Raji (cell line): ENCODE data around the gene SMYD5.

Source experiments
- POLR2A ChIP-seq: IDR thresholded peaks from 2 replicates; pipeline ENCODE4 v1.6.1; 2011; ENCODE audit warnings: low read depth, low read length, control low read depth; ENCODE audit not compliant: insufficient read depth

SMYD5 gene

GRCh38 chr2:73232403-73233153 lies 18.5 kb downstream of the SMYD5 start:
- TF ChIP-seq POLR2A: no peak; the same call in 1 of the 2 replicates

- peak; percentile 79 for TF ChIP-seq POLR2A
Measured at GRCh38 chr2:73233154-73233931, 19.3 kb downstream of the SMYD5 start, which contains the start of gene PRADC1. PRADC1 (minus strand) TSS chr2:73233239; CDS start chr2:73233160, 79 bp downstream.

- peak; percentile 93 for TF ChIP-seq POLR2A
Measured at GRCh38 chr2:73233932-73234832, 20.1 kb downstream of the SMYD5 start, which contains the start of gene CCT7. CCT7 (plus strand) TSS chr2:73234308; CDS start chr2:73234379, 71 bp downstream.

GRCh38 chr2:73235315-73236028 lies 21.4 kb downstream of the SMYD5 start:
- TF ChIP-seq POLR2A: 0 out of 2 replicates have a peak, but pooled peaks have one; percentile 18

GRCh38 chr2:73237168-73237567 lies 23.1 kb downstream of the SMYD5 start:
- TF ChIP-seq POLR2A: no peak

GRCh38 chr2:73238149-73238548 lies 24.1 kb downstream of the SMYD5 start:
- no peak for TF ChIP-seq POLR2A

- TF ChIP-seq POLR2A: no peak
Measured at GRCh38 chr2:73238976-73239375, 24.9 kb downstream of the SMYD5 start.

- TF ChIP-seq POLR2A: no peak
Measured at GRCh38 chr2:73239776-73240175, 25.7 kb downstream of the SMYD5 start.

- no peak for TF ChIP-seq POLR2A
Measured at GRCh38 chr2:73243884-73244570, 30.0 kb downstream of the SMYD5 start.

- TF ChIP-seq POLR2A: no peak
Measured at GRCh38 chr2:73244580-73244979, 30.5 kb downstream of the SMYD5 start.

GRCh38 chr2:73246850-73247249 lies 32.8 kb downstream of the SMYD5 start:
- TF ChIP-seq POLR2A: no peak

GRCh38 chr2:73249636-73250035 lies 35.6 kb downstream of the SMYD5 start:
- no peak for TF ChIP-seq POLR2A

GRCh38 chr2:73250872-73251846 lies 37.1 kb downstream of the SMYD5 start:
- TF ChIP-seq POLR2A: no peak
